Activated T-helper 17 cell treated with anti-CD3 and anti-CD28 coated beads, Interleukin-2, amount 50 U/mL, for 72 hours (primary cell): ENCODE results near the gene ARID4B. TPM values are rescaled to one million over a fixed set of nuclear protein-coding genes. Genes with fewer than 3 reads are reported as not detected.

ENCODE experiments used
- ATAC-seq: fragments of 150-1000 bp; cut with Tn5 transposase; replicated peaks from 2 replicates; pipeline ENCODE4 v1.10.0; 2021; ENCODE audit warnings: mild to moderate bottlenecking, moderate library complexity
- H3K27ac Mint-ChIP-seq: one replicate; pipeline ENCODE4 v1.8.0; 2022; ENCODE audit warnings: mixed read lengths
- H3K27me3 Mint-ChIP-seq: one replicate; pipeline ENCODE4 v1.8.0; 2022; ENCODE audit warnings: mixed read lengths
- H3K36me3 Mint-ChIP-seq: one replicate; pipeline ENCODE4 v1.8.0; 2022; ENCODE audit warnings: low read depth, mild to moderate bottlenecking, mixed read lengths
- H3K4me1 Mint-ChIP-seq: one replicate; pipeline ENCODE4 v1.8.0; 2022; ENCODE audit warnings: mixed read lengths
- H3K4me3 Mint-ChIP-seq: one replicate; pipeline ENCODE4 v1.8.0; 2022; ENCODE audit warnings: mild to moderate bottlenecking, mixed read lengths
- H3K9me3 Mint-ChIP-seq: one replicate; pipeline ENCODE4 v1.8.0; 2022; ENCODE audit warnings: mixed read lengths
- total RNA-seq, 2 donors: library from RNA; stranded (reverse); gene quantifications; one replicate each; pipeline ENCODE4 v1.2.3, GENCODE V29; 2022

ARID4B gene
- total RNA-seq, 2 donors from 2014 or later = 42.2 to 61.2 TPM

DNA sequence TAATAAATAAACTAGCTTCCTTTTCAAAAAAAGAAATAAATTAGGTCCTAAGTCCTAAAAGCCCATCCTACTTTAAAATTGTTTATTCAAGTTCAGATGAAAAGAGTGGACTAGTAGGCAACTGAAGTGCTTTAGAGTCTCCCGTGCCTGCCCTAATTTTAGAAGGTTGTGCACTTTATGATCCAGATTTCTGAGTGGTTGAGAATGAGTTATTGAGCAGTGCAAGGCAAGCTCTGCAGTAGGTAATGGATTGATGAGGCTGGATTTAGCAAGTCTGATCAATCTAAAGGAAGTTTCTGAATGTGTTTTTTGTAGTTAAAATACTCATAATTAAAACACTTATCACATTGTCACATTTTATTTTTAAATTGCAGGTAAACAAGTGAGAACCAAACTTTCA lies 13.4 kb upstream of the ARID4B start:
- Mint-ChIP-seq H3K4me1 (peaks cover 7% of the 10 kb centered on the region), H3K36me3 (peaks cover 81% of the 10 kb centered on the region), H3K27me3 (no peaks in the 10 kb centered on the region), H3K27ac (no peak overlapping the region), H3K9me3 (no peaks in the 10 kb centered on the region), H3K4me3 (no peak overlapping the region)
- no peak for ATAC-seq

DNA sequence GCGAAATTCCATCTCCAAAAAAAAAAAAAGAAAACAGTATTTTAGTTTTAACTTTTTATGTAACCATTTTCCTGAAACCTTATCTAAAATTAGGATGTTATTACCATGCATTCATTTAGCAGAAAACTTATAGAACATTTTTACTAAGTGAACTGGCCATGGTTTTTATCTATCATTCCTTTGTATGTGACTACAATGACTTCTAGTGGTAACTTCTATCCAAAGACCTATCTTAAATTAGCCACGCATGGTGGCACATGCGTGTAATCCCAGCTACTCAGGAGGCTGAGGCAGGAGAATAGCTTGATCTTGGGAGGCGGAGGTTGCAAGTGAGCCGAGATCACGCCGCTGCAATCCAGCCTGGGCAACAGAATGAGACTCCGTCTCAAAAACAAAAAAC lies 11.8 kb upstream of the ARID4B start:
- Mint-ChIP-seq H3K27me3 (no peaks in the 10 kb centered on the region), H3K9me3 (no peaks in the 10 kb centered on the region), H3K4me3 (no peak overlapping the region), H3K36me3 (peaks cover 78% of the 10 kb centered on the region), H3K27ac (no peak overlapping the region), H3K4me1 (peaks cover 7% of the 10 kb centered on the region)
- ATAC-seq = no peak

DNA sequence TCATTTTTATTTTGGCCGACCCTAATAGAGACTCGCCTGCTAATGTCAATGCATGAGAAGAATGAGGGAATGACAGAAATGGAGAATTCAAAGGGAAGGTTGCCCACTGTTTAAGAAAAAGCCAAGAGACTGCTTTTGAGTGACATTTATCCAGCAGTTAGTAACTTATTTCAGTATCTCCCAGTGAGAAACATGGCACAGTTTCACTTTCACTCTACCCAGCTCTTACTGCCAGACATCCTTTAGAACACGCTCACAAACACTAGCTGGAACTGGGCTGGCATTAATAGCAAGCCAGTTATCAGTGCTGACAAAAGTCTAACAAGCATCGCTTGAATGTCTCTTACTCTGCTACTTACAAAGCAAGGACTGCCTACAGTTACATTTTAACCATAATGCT lies 8.9 kb upstream of the ARID4B start:
- H3K36me3 Mint-ChIP-seq = peaks cover 58% of the 10 kb centered on the region
- no peaks in the 10 kb centered on the region for H3K27me3 Mint-ChIP-seq
- peak overlapping the region; percentile 90 for H3K27ac Mint-ChIP-seq
- peak; percentile 85 for ATAC-seq
- peak overlapping the region; percentile 79 for H3K4me3 Mint-ChIP-seq
- peaks cover 12% of the 10 kb centered on the region for H3K4me1 Mint-ChIP-seq
- no peaks in the 10 kb centered on the region for H3K9me3 Mint-ChIP-seq

DNA sequence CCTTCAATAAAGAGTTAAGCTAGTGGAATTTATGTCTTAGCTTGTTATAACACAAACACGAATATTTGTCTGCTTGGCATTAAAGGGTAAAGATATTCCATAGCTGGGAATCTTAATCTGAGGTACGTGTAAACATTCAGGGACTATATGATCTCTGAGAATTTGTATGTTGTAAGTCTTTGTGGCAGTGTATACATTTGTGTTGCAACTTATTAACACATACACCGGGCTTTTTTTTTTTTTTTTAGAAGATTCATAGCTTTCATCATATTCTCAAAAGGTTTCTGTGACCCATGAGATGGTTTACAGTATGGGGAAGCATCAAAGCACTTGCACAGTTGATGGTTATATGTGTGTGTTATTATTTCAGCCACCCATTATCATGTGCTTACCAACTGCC lies 3.4 kb upstream of the ARID4B start:
- H3K36me3 Mint-ChIP-seq = peaks cover 22% of the 10 kb centered on the region
- no peak overlapping the region for H3K4me3 Mint-ChIP-seq
- H3K27ac Mint-ChIP-seq = no peak overlapping the region
- no peaks in the 10 kb centered on the region for H3K9me3 Mint-ChIP-seq
- ATAC-seq = no peak
- peaks cover 14% of the 10 kb centered on the region for H3K4me1 Mint-ChIP-seq
- no peaks in the 10 kb centered on the region for H3K27me3 Mint-ChIP-seq

DNA sequence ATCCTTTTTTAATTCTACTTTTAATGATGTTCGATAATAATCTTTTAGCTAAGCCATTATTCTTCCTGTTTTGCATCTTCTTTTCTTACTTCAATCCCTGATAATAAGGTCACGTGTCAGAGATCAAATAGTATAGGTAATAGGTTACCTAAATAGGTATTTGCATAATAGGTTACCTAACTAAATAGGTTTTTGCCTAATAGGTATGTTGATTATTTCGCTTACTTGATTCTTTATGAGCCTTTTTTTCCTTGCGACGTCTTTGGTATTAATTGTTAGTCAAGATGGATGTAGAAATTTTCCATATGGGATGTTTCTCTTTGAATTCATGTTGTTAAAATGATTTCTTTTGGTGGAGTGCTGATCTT lies 2.9 kb upstream of the ARID4B start:
- Mint-ChIP-seq H3K9me3 (no peaks in the 10 kb centered on the region), H3K4me3 (no peak overlapping the region), H3K27ac (no peak overlapping the region), H3K4me1 (peaks cover 14% of the 10 kb centered on the region), H3K27me3 (no peaks in the 10 kb centered on the region), H3K36me3 (peaks cover 22% of the 10 kb centered on the region)
- ATAC-seq = no peak

DNA sequence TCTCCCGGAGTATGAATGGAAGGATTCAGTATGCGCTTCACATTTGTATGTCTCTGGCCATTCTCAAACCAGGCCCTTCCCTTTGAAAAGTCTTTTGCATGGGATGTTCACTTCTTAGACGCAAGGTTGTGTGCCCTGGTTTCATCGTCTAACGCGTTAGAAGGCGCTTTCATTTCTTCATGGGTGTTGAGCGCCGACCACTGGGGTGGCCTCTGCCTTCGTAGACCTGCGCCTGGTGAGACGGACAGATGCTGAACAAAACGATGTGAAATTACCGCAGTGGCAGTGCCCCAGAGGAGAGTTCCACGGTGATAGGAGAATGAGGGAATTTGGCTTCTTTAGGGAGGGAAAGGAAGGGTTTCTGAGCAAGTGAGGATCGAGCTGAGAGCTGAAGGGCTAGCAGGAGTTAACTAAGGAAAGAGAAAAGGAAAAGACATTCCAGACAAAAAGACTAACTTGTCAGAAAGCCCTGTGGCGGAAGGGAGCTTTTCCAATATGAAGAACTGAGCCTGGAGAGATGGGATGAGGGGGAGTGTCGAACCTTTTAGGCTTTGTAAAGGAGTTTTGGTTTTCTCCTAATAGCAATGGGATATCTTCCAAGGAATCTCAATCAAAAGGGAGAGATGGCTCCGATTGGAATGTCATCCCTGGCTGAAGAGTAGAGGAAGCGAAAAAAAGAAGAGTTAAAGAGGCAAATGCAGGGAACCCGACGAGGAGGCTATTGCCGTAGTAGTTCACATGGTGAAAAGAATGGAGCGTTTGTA lies 1.3 kb upstream of the ARID4B start:
- no peaks in the 10 kb centered on the region for H3K9me3 Mint-ChIP-seq
- peak; percentile 15 for ATAC-seq
- H3K27me3 Mint-ChIP-seq = no peaks in the 10 kb centered on the region
- peaks cover 30% of the 10 kb centered on the region for H3K36me3 Mint-ChIP-seq
- H3K27ac Mint-ChIP-seq = no peak overlapping the region
- no peak overlapping the region for H3K4me3 Mint-ChIP-seq
- peaks cover 14% of the 10 kb centered on the region for H3K4me1 Mint-ChIP-seq

DNA sequence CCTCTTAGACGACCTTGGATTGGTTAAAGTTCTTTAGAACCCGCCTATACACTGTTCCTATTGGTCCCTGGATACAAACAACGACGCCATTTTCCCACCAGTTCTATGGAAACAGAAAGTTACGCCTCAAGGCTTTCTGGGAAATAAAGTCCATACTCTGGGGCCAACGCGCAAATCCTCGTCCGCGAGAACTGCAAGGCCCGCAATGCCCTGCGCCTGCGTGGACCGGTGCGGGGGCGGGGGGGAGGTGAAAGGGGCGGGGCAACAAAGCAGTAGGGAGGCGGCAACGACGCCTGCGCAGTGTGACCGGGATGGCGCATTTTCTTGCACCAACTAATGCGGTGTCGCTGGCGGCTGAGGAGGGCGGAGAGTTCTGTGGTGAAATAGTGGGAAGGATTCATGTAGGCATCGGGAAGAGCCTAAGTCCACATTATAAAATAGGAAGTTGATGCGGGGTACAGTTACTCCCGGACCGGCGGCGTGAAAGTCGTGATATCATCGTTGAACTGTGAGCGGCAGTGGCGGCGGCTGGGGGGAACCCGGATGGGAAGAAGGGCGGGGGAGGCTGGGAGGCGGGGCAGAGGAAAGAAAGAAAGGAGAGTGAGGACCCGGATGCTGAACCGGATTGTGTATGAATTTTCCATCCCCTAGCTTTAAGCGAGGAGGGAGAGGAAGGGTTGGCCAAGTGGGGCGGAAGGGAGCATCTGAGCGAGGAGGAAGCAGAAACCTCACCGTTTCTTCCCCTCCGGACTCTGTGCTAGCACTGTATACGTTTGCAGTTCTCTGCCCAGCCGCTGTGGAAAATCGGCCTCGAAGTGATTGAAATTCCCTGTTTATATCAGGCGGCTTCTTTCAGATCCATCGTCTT lies 526 bp upstream of the ARID4B start, which contains the start of gene GGPS1:
TSS of gene GGPS1 (plus strand) at position 300 of the 868 bp plus-strand sequence. CDS start 6,695 bp downstream, outside the sequence.
- ATAC-seq = peak; percentile 84
- Mint-ChIP-seq H3K4me3 (no peak within 1 kb of the TSS), H3K9me3 (no peaks in the 10 kb centered on the region), H3K27ac (no peak within 1 kb of the TSS), H3K36me3 (peaks cover 36% of the 10 kb centered on the region), H3K27me3 (no peaks in the 10 kb centered on the region), H3K4me1 (peaks cover 10% of the 10 kb centered on the region)

DNA sequence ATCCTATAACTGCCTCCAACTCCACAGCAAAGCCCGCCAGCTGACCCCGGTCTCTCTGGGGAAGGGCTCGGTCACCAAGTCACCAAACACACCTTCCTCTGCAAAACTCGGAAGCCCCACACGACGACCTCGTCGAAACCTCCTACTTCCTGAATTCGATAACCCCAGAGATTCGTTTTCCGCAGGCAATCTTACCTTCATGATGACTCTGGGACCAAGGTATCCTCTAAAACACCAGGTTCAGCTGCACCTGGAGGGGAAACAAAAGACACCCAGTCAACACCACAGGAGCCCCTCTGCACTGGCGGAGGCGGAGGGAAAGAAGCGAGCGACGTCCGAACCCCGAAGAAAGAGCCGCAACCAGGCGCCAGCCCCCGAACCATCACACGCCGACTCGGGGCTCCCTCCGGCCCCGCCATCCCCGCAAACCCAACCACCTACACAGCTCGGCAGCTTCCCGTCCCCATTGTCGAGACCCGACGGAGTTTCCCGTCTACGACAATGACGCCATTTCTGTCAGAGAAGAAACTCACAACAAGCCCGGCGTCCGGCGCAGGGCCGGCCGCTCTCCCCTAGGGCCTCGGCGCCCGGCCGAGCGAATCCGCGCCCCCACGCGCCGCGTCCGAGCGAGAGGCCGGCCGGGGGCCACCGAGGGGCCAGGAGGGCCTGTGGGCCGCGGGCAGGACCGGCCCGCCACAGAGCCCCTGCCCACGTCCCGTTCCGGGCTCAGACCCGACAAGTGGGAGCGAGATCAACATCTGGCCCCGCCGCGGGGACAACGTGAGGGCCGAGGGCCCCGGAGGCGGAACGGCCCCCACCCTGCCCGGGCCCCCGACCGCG lies 1.0 kb downstream of the ARID4B start:
- Mint-ChIP-seq H3K4me1 (peaks cover 17% of the 10 kb centered on the region), H3K36me3 (peaks cover 51% of the 10 kb centered on the region), H3K27ac (peak overlapping the region; percentile 98), H3K9me3 (no peaks in the 10 kb centered on the region), H3K27me3 (no peaks in the 10 kb centered on the region), H3K4me3 (no peak overlapping the region)
- peak; percentile 9 for ATAC-seq

DNA sequence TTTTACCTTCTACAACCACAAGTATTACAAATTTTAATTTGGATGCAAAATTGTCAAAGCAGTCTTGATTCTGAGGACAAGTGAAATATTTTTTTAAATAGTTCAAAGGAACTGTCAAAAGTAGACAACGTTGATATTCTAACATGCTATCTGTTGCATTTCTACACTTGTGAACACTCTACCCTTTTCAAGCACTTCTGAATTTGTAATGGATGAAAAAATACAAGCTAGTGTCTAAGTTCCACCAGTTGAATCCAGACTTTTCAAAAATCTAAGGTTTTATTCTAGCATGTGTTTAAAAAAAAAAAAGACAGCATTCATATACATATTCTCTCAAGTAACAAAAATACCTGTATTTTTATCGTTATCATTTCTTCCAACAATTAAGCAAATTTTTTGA lies 2.1 kb downstream of the ARID4B start:
- Mint-ChIP-seq H3K9me3 (no peaks in the 10 kb centered on the region), H3K36me3 (peaks cover 62% of the 10 kb centered on the region), H3K4me1 (peaks cover 19% of the 10 kb centered on the region), H3K27me3 (no peaks in the 10 kb centered on the region), H3K27ac (peak overlapping the region; percentile 98), H3K4me3 (no peak overlapping the region)
- ATAC-seq = no peak

DNA sequence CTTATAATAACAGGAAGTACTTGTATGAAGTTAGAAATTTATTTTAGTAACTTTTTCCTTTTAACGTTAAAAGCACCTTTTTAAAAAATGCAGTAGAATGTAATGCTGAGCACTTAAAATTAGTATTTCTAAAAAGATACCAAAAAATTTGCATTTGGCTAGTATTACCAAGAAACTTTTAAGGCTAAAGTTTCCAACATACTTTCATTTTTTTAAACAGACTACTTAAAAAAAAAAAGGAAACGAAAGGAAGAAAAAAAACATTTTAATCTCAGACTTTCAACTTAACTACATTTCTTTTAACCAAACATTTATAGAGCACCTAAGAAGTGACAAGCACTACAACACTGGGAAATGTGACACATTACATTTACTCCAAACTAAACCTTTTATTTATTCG lies 2.8 kb downstream of the ARID4B start:
- Mint-ChIP-seq H3K36me3 (peaks cover 69% of the 10 kb centered on the region), H3K4me3 (no peak overlapping the region), H3K4me1 (peaks cover 22% of the 10 kb centered on the region), H3K9me3 (no peaks in the 10 kb centered on the region), H3K27me3 (no peaks in the 10 kb centered on the region), H3K27ac (peak overlapping the region; percentile 57)
- no peak for ATAC-seq

DNA sequence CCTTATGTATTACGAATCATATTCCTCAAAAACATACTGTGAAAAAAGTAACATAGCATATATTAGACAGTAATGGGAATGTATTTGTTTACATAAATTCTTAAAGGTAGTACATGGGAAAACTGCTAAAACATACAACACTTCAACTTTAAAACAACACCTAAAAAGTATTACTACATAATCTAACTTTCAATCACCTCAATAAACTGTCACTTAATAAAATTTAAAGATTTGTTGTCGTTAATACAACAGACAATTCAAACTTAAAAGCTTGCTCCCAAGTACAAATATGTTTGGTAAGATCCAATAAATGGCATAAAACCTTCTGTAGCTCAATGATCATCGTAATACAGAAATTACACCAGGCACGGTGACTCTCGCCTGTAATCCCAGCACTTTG lies 3.7 kb downstream of the ARID4B start:
- H3K4me1 Mint-ChIP-seq = peaks cover 27% of the 10 kb centered on the region
- H3K27me3 Mint-ChIP-seq = no peaks in the 10 kb centered on the region
- peak overlapping the region; percentile 57 for H3K27ac Mint-ChIP-seq
- no peaks in the 10 kb centered on the region for H3K9me3 Mint-ChIP-seq
- no peak overlapping the region for H3K4me3 Mint-ChIP-seq
- H3K36me3 Mint-ChIP-seq = peaks cover 78% of the 10 kb centered on the region
- no peak for ATAC-seq

DNA sequence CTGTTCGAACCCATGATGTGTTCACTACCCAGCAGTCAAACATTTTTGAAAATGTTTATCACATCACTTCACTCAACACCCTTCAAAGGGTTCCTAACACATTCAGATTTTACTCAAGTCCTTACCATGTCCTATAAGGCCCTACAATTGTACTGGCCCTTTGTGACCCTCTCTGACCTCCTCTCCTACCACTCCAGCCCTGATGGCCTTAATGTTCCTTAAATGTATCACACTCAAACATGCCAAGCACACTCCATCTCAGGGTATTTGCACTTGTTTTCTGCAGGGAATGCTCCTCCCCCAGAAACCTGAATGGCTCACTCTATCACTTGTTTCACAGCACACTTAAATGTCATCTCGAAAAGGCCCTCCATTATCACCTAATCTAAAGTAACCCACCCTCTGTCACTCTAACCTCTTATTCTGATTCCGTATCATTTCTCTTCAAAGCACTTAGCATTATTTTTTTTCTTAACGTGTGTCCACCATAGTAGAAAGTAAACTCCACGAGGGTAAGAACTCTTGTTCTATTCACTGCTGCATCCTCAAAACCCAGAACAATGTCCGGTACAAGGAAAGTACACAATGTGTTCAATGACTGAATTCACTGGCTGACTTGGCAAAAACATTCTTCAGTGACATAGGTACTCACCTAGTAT lies 7.3 kb downstream of the ARID4B start:
- no peaks in the 10 kb centered on the region for H3K27me3 Mint-ChIP-seq
- peak overlapping the region; percentile 12 for H3K4me3 Mint-ChIP-seq
- H3K36me3 Mint-ChIP-seq = peaks cover 83% of the 10 kb centered on the region
- no peaks in the 10 kb centered on the region for H3K9me3 Mint-ChIP-seq
- peak overlapping the region; percentile 31 for H3K27ac Mint-ChIP-seq
- H3K4me1 Mint-ChIP-seq = peaks cover 43% of the 10 kb centered on the region
- ATAC-seq = no peak

DNA sequence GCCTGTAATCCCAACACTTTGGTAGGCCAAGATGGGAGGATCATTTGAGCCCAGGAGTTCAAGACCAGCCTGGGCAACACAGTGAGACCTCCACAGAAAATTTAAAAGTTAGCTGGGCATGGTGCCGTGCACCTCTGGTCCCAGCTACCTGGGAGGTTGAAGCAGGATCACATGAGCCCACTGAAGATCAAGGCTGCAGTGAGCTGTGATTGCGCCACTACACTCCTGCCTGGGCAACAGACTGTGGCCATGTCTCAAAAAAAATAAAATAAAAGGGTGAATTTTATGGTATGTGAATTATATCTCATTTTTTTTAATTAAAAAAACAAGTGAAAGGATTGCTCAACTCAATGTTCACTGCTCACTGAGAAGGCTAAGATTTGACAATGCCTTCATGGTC lies 8.7 kb downstream of the ARID4B start:
- H3K27me3 Mint-ChIP-seq = no peaks in the 10 kb centered on the region
- peaks cover 52% of the 10 kb centered on the region for H3K4me1 Mint-ChIP-seq
- peak overlapping the region; percentile 66 for H3K27ac Mint-ChIP-seq
- peaks cover 72% of the 10 kb centered on the region for H3K36me3 Mint-ChIP-seq
- peak overlapping the region; percentile 39 for H3K4me3 Mint-ChIP-seq
- H3K9me3 Mint-ChIP-seq = no peaks in the 10 kb centered on the region
- ATAC-seq = no peak

DNA sequence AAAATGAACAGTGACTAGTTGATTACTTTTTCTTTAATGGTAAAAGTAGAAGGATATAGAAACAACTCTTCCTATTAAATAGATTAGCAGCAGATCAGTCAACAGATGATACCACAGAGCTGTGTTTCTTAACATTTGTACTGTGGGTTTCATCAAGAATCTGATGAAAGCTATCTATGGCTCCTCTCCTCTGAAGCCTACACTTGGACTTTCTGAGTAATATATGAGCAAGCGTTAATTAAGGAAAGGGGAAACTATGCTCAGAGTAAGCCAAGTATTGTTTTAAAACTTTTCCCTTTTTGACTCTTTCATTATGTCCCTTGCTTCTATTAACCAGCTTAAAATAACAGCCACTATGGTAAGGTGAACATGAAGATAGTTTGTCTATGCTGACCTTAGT lies 10.8 kb downstream of the ARID4B start:
- Mint-ChIP-seq H3K36me3 (peaks cover 63% of the 10 kb centered on the region), H3K4me3 (peak overlapping the region; percentile 60), H3K4me1 (peaks cover 57% of the 10 kb centered on the region), H3K9me3 (no peaks in the 10 kb centered on the region), H3K27ac (peak overlapping the region; percentile 4), H3K27me3 (no peaks in the 10 kb centered on the region)
- peak; percentile 89 for ATAC-seq
